HFFc6 (cell line): ENCODE measurements around the gene RAF1. TPM values are rescaled to one million over a fixed set of nuclear protein-coding genes. Genes with fewer than 3 reads are reported as not detected.
"Not testable (repeated sequence)": the region's sequence is repeated elsewhere in the genome, so short reads cannot be mapped to it uniquely, and the experiment has no call there.

Experiments used
- DNase-seq: peaks from one replicate; pipeline ENCODE4 v3.0.0-alpha.2; 2018
- H3K27ac Mint-ChIP-seq: 2 replicates; pipeline ENCODE4 v1.8.0; 2020; ENCODE audit warnings: mild to moderate bottlenecking, mixed read lengths
- H3K27me3 Mint-ChIP-seq: 2 replicates; pipeline ENCODE4 v1.8.0; 2021; ENCODE audit warnings: mild to moderate bottlenecking, moderate library complexity, mixed read lengths; ENCODE audit not compliant: insufficient read depth
- H3K36me3 Mint-ChIP-seq: 2 replicates; pipeline ENCODE4 v1.8.0; 2021; ENCODE audit warnings: low read depth, mixed read lengths
- H3K4me1 Mint-ChIP-seq: 2 replicates; pipeline ENCODE4 v1.8.0; 2020; ENCODE audit warnings: low read depth, mixed read lengths
- H3K4me3 Mint-ChIP-seq: 2 replicates; pipeline ENCODE4 v1.8.0; 2020; ENCODE audit warnings: mild to moderate bottlenecking, moderate library complexity, mixed read lengths
- H3K9me3 Mint-ChIP-seq: 2 replicates; pipeline ENCODE4 v1.8.0; 2020; ENCODE audit warnings: mild to moderate bottlenecking, mixed read lengths
- total RNA-seq, 6 experiments: library from RNA; stranded (reverse); fragmentation: NEBNext Ultra II Directional; extraction: Animal tissue kit (Norgen Biotek cat#: 25700); gene quantifications; 2 replicates in 1 of 6; 3 replicates in 5 of 6; pipeline ENCODE4 v1.2.3, GENCODE V29; 2021
- TF ChIP-seq, protein P1 (sequence below): fragments of 200-600 bp; sonication (generic); IDR thresholded peaks from 2 replicates; pipeline ENCODE4 v1.5.0; 2021; ENCODE audit warnings: antibody characterized with exemption, mild to moderate bottlenecking

RAF1 gene
- total RNA-seq, 6 experiments from 2014 or later = 78.9 to 97.5 (median 86.8) TPM

GRCh38 chr3:12662593-12663400 lies 1.1 kb downstream of the RAF1 start:
- Mint-ChIP-seq H3K9me3 (peaks cover 4% of the 10 kb centered on the region; the same call in 1 of the 2 replicates), H3K27me3 (0 out of 2 replicates have a peak, but pooled peaks cover 5% of the 10 kb centered on the region), H3K4me1 (peaks cover 55% of the 10 kb centered on the region), H3K36me3 (peaks cover 16% of the 10 kb centered on the region), H3K27ac (peak overlapping the region; percentile 99), H3K4me3 (peak overlapping the region; percentile 93)
- peak; percentile 22 for DNase-seq
- TF ChIP-seq, protein P1, sequence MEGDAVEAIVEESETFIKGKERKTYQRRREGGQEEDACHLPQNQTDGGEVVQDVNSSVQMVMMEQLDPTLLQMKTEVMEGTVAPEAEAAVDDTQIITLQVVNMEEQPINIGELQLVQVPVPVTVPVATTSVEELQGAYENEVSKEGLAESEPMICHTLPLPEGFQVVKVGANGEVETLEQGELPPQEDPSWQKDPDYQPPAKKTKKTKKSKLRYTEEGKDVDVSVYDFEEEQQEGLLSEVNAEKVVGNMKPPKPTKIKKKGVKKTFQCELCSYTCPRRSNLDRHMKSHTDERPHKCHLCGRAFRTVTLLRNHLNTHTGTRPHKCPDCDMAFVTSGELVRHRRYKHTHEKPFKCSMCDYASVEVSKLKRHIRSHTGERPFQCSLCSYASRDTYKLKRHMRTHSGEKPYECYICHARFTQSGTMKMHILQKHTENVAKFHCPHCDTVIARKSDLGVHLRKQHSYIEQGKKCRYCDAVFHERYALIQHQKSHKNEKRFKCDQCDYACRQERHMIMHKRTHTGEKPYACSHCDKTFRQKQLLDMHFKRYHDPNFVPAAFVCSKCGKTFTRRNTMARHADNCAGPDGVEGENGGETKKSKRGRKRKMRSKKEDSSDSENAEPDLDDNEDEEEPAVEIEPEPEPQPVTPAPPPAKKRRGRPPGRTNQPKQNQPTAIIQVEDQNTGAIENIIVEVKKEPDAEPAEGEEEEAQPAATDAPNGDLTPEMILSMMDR = no peak

- peaks cover 4% of the 10 kb centered on the region; the same call in 1 of the 2 replicates for H3K9me3 Mint-ChIP-seq
- peaks cover 60% of the 10 kb centered on the region for H3K4me1 Mint-ChIP-seq
- no peak for DNase-seq
- H3K4me3 Mint-ChIP-seq = peak overlapping the region; percentile 93
- 0 out of 2 replicates have a peak, but pooled peaks cover 5% of the 10 kb centered on the region for H3K27me3 Mint-ChIP-seq
- peaks cover 16% of the 10 kb centered on the region for H3K36me3 Mint-ChIP-seq
- TF ChIP-seq, protein P1 = no peak
- peak overlapping the region; percentile 99 for H3K27ac Mint-ChIP-seq
Observed at GRCh38 chr3:12661926-12662592, 1.9 kb downstream of the RAF1 start.

- peak overlapping the region; percentile 93 for H3K4me3 Mint-ChIP-seq
- peaks cover 67% of the 10 kb centered on the region for H3K4me1 Mint-ChIP-seq
- DNase-seq, H3K27me3 Mint-ChIP-seq, H3K9me3 Mint-ChIP-seq, H3K27ac Mint-ChIP-seq: not testable (repeated sequence)
- H3K36me3 Mint-ChIP-seq = peaks cover 17% of the 10 kb centered on the region
Observed at GRCh38 chr3:12661375-12661774, 2.5 kb downstream of the RAF1 start.

- Mint-ChIP-seq H3K4me3 (peak overlapping the region; percentile 83), H3K4me1 (peaks cover 78% of the 10 kb centered on the region), H3K9me3 (peaks cover 4% of the 10 kb centered on the region; the same call in 1 of the 2 replicates), H3K27me3 (0 out of 2 replicates have a peak, but pooled peaks cover 5% of the 10 kb centered on the region), H3K27ac (peak overlapping the region; percentile 90), H3K36me3 (peaks cover 28% of the 10 kb centered on the region)
- TF ChIP-seq, protein P1 = no peak
- no peak for DNase-seq
Observed at GRCh38 chr3:12660196-12660595, 3.7 kb downstream of the RAF1 start.

DNA sequence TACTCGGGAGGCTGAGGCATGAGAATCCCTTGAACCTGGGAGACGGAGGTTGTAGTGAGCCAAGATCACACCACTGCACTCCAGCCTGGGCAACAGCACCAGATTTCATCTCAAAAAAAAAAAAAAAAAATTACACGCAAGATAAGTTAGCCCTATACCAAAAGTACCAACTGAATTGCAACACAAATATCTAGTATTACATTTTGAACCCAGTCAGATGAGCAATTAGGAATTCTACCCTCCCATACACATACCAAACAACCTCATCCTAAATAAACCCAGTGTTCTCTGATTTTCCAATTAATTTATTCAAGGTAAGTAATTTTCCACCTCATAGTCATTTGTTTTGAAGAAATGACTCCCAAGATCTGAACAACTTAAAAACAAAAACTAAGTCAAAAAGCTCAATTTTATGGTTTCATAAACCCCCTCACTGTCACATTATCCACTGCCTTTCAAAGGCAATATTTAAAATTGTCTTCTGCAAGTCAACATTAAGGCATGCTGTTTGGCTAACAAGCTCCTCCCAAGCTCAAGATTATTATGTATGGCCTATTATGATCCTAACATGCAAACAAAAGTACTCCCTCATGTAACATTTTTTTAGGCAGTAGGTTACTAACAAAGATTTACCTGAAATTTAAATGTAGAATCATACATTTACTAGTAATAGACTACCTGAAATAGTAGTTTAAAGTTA lies 4.5 kb downstream of the RAF1 start:
- Mint-ChIP-seq H3K27ac (peak overlapping the region; percentile 90), H3K4me1 (peaks cover 74% of the 10 kb centered on the region), H3K36me3 (peaks cover 25% of the 10 kb centered on the region), H3K9me3 (no peaks in the 10 kb centered on the region), H3K27me3 (0 out of 2 replicates have a peak, but pooled peaks cover 5% of the 10 kb centered on the region), H3K4me3 (peak overlapping the region; percentile 83)
- peak; percentile 30 for DNase-seq
- TF ChIP-seq, protein P1 = no peak
